Trophoblast cell (in vitro differentiated cells and primary cell): ENCODE measurements around the gene CLTB.
"Not testable (repeated sequence)": the region's sequence is repeated elsewhere in the genome, so short reads cannot be mapped to it uniquely, and the experiment has no call there.

Source experiments
- DNase-seq, 2 donors: peaks; one replicate each; pipeline ENCODE4 v3.0.0-alpha.2; 2016
- H2AFZ ChIP-seq: 2 replicates; pipeline ENCODE4 v1.6.1; 2013; ENCODE audit warnings: low read length, moderate library complexity, mild to moderate bottlenecking; ENCODE audit not compliant: insufficient read depth, poor library complexity
- H2AK5ac ChIP-seq: 2 replicates; pipeline ENCODE4 v1.6.1; 2013; ENCODE audit warnings: mild to moderate bottlenecking, low read length
- H2BK120ac ChIP-seq: 2 replicates; pipeline ENCODE4 v1.6.1; 2013; ENCODE audit warnings: low read length, mild to moderate bottlenecking, moderate library complexity; ENCODE audit not compliant: insufficient read depth, poor library complexity
- H2BK12ac ChIP-seq: 2 replicates; pipeline ENCODE4 v1.6.1; 2013; ENCODE audit warnings: mild to moderate bottlenecking, low read length, moderate library complexity
- H2BK5ac ChIP-seq: 2 replicates; pipeline ENCODE4 v1.6.1; 2013; ENCODE audit warnings: low read length, low read depth, moderate library complexity, mild to moderate bottlenecking; ENCODE audit not compliant: poor library complexity
- H3K14ac ChIP-seq: 2 replicates; pipeline ENCODE4 v1.6.1; 2013; ENCODE audit warnings: mild to moderate bottlenecking, low read length
- H3K18ac ChIP-seq: 2 replicates; pipeline ENCODE4 v1.6.1; 2013; ENCODE audit warnings: mild to moderate bottlenecking, low read length
- H3K23ac ChIP-seq: 2 replicates; pipeline ENCODE4 v1.6.1; 2013; ENCODE audit warnings: low read length
- H3K27ac ChIP-seq: 2 replicates; pipeline ENCODE4 v1.5.1; 2013; ENCODE audit warnings: low read depth, mild to moderate bottlenecking, inconsistent platforms, low read length, moderate library complexity
- H3K27me3 ChIP-seq: 2 replicates; pipeline ENCODE4 v1.6.1; 2013; ENCODE audit warnings: inconsistent platforms, mild to moderate bottlenecking, low read length, moderate library complexity; ENCODE audit not compliant: insufficient read depth
- H3K36me3 ChIP-seq, 2 experiments: 1 replicate in 1 of 2; 2 replicates in 1 of 2; pipeline ENCODE4 v1.6.1; 2013; ENCODE audit warnings: low read length in 2 of 2, mild to moderate bottlenecking in 2 of 2, moderate library complexity in 1 of 2; ENCODE audit not compliant: insufficient read depth in 2 of 2, control insufficient read depth in 1 of 2
- H3K4ac ChIP-seq: 2 replicates; pipeline ENCODE4 v1.6.1; 2013; ENCODE audit warnings: low read depth, mild to moderate bottlenecking, low read length, moderate library complexity
- H3K4me1 ChIP-seq, 2 experiments: 1 replicate in 1 of 2; 2 replicates in 1 of 2; pipeline ENCODE4 v1.6.1; 2013; ENCODE audit warnings: low read length in 2 of 2, mild to moderate bottlenecking in 2 of 2, moderate library complexity in 1 of 2; ENCODE audit not compliant: insufficient read depth in 2 of 2, control insufficient read depth in 1 of 2
- H3K4me2 ChIP-seq: 2 replicates; pipeline ENCODE4 v1.6.1; 2013; ENCODE audit warnings: inconsistent platforms, mild to moderate bottlenecking, low read length, moderate library complexity
- H3K4me3 ChIP-seq: 2 replicates; pipeline ENCODE4 v1.5.1; 2013; ENCODE audit warnings: mild to moderate bottlenecking, low read depth, low read length, inconsistent platforms
- H3K79me1 ChIP-seq: one replicate; pipeline ENCODE4 v1.6.1; 2013; ENCODE audit warnings: low read length
- H3K79me2 ChIP-seq: 2 replicates; pipeline ENCODE4 v1.6.1; 2013; ENCODE audit warnings: low read length, mild to moderate bottlenecking; ENCODE audit not compliant: control insufficient read depth, insufficient read depth, poor library complexity
- H3K9ac ChIP-seq: 2 replicates; pipeline ENCODE4 v1.6.1; 2013; ENCODE audit warnings: mild to moderate bottlenecking, low read length
- H3K9me3 ChIP-seq: 2 replicates; pipeline ENCODE4 v1.6.1; 2013; ENCODE audit warnings: low read depth, mild to moderate bottlenecking, control low read depth, inconsistent platforms, low read length; ENCODE audit not compliant: insufficient read depth
- H4K12ac ChIP-seq: 2 replicates; pipeline ENCODE4 v1.6.1; 2013; ENCODE audit warnings: low read depth, mild to moderate bottlenecking, low read length, moderate library complexity
- H4K8ac ChIP-seq: 2 replicates; pipeline ENCODE4 v1.6.1; 2013; ENCODE audit warnings: low read depth, mild to moderate bottlenecking, low read length, moderate library complexity
- H4K91ac ChIP-seq: one replicate; pipeline ENCODE4 v1.6.1; 2013; ENCODE audit warnings: low read depth, mild to moderate bottlenecking, low read length, moderate library complexity
- WGBS: extraction: QIAGEN DNeasy Blood & Tissue Kit; methylation state at CpG from one replicate; pipeline ENCODE4 v1.1.7; 2013; ENCODE audit warnings: missing lambda C conversion rate; ENCODE audit not compliant: insufficient read length, insufficient coverage; ENCODE audit errors: extremely low coverage; 5-methylcytosine and 5-hydroxymethylcytosine counted together

Gene CLTB

DNA sequence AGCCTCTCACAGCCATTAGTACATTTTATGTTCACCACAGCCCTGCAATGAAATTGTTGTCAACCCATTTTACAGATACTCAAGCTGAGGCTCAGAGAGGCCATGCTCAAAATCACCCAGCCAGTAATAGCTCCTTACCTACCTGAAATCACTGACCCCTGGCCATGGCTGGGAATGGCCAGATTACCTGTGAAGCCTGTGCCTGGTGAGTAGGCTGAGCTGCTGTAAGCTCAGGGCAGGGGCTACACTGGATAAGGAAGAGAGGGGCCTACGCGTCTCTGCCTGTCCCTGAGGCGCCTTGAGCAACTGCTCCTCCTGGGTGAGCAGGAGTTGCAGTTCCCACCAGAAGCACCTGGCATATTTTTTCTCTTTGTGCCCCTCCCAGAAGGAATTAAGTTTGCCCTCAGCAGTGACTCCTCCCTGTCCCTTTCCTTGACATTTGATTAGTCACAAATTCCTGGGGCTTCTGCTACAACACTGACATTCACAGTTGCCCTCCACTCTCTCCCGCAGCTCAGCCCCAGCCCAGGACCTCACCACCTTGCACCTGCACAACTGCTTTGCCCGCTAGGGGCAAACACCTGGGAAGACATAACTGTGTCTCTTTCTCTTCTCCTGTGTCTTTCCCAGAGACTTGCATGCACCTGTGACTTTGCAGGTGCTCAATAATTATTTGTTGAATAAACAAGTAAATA is 5.7 kb downstream of the CLTB start:
- Histone ChIP-seq H3K18ac (no peak overlapping the region), H3K27ac (no peak overlapping the region), H2AFZ (no peak overlapping the region), H3K23ac (no peak overlapping the region), H2AK5ac (no peak overlapping the region), H3K4ac (no peak overlapping the region), H3K27me3 (no peaks in the 10 kb centered on the region), H3K4me2 (no peak overlapping the region), H4K12ac (no peak overlapping the region), H3K9me3 (peaks cover 5% of the 10 kb centered on the region), H3K36me3 (peaks cover 32 to 39% of the 10 kb centered on the region in 2 experiments), H2BK120ac (no peak overlapping the region), H4K91ac (no peak overlapping the region), H2BK12ac (no peak overlapping the region), H3K4me1 (peaks cover 21 to 24% of the 10 kb centered on the region in 2 experiments), H3K79me2 (peaks cover 9% of the 10 kb centered on the region), H3K4me3 (no peak overlapping the region), H3K79me1 (peaks cover 2% of the 10 kb centered on the region), H2BK5ac (no peak overlapping the region), H4K8ac (no peak overlapping the region), H3K9ac (no peak overlapping the region), H3K14ac (no peak overlapping the region)
- no CpG with 5 or more reads among the region's 5 CpGs for WGBS
- peak in 1 of 2 donors; percentile 7 for DNase-seq

DNA sequence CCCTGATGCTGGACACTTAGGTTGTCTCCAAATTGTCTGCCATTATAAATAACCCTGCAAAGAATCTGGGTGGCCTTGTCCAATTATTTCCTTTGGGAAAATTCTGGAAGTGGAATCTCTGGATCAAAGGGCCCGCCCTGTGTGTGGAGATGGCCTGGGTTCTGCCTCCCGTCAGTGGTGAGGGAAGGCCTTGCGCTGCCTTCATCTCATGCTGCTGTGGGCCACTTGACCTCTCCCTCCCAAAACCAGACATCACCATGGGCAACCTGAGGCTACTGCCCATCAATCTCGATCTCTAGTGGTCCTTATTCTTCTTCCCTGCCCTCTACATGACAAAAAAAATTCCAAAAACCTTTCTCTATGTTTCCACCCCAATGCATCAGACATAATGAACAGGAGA is 6.6 kb downstream of the CLTB start:
- Histone ChIP-seq H4K12ac (no peak overlapping the region), H3K27me3 (no peaks in the 10 kb centered on the region)

DNA sequence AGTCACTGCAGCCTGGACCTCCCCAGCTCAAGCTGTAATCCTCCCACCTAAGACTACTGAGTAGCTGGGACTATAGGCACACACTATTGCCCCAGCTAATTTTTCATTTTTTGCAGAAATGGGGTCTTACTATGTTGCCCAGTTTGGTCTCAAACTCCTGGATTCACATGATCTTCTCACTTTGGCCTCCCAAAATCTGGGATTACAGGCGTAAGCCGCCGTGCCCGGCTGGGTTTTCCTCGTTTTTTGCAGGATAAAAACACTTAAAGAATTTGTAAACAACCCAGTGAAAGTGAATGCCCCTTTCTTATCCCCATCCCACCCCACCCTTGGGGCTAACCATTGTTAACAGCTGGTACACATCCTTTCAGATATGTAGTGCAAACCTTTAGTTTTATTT is 7.7 kb downstream of the CLTB start:
- Histone ChIP-seq H3K79me1 (no peaks in the 10 kb centered on the region), H3K4me1 (peaks cover 10 to 11% of the 10 kb centered on the region in 2 experiments), H3K14ac (no peak overlapping the region), H4K8ac (no peak overlapping the region), H3K36me3 (peaks cover 41 to 51% of the 10 kb centered on the region in 2 experiments), H3K9me3 (peaks cover 5% of the 10 kb centered on the region), H4K12ac (no peak overlapping the region), H3K4me3 (no peak overlapping the region), H3K4me2 (no peak overlapping the region), H3K27me3 (no peaks in the 10 kb centered on the region), H3K23ac (no peak overlapping the region), H4K91ac (no peak overlapping the region), H2AK5ac (no peak overlapping the region), H3K9ac (no peak overlapping the region), H2AFZ (no peak overlapping the region), H2BK120ac (no peak overlapping the region), H3K4ac (no peak overlapping the region), H3K79me2 (peaks cover 3% of the 10 kb centered on the region), H3K27ac (no peak overlapping the region), H2BK5ac (no peak overlapping the region), H3K18ac (no peak overlapping the region), H2BK12ac (no peak overlapping the region)
- no CpG with 5 or more reads among the region's 5 CpGs for WGBS
- DNase-seq: no peak

More for the DNA sequence above, 6.6 kb downstream of the CLTB start:
- H3K9me3 ChIP-seq: peaks cover 5% of the 10 kb centered on the region
- no peak overlapping the region for H4K91ac ChIP-seq
- H3K79me2 ChIP-seq: peaks cover 6% of the 10 kb centered on the region
- no peak overlapping the region for H2BK120ac ChIP-seq
- no peak overlapping the region for H3K14ac ChIP-seq
- no peak overlapping the region for H3K18ac ChIP-seq
- no peak overlapping the region for H2AFZ ChIP-seq
- no peak overlapping the region for H3K4ac ChIP-seq
- H2BK5ac ChIP-seq: no peak overlapping the region
- H3K27ac ChIP-seq: no peak overlapping the region
- no peaks in the 10 kb centered on the region for H3K79me1 ChIP-seq
- H3K4me2 ChIP-seq: no peak overlapping the region
- H3K9ac ChIP-seq: no peak overlapping the region
- H4K8ac ChIP-seq: no peak overlapping the region
- H3K4me3 ChIP-seq: no peak overlapping the region
- peaks cover 33 to 44% of the 10 kb centered on the region in 2 experiments for H3K36me3 ChIP-seq
- no peak overlapping the region for H3K23ac ChIP-seq
- no CpG with 5 or more reads among the region's 4 CpGs for WGBS
- no peak overlapping the region for H2BK12ac ChIP-seq
- H2AK5ac ChIP-seq: no peak overlapping the region
- H3K4me1 ChIP-seq: peaks cover 16 to 18% of the 10 kb centered on the region in 2 experiments
- DNase-seq: no peak

DNA sequence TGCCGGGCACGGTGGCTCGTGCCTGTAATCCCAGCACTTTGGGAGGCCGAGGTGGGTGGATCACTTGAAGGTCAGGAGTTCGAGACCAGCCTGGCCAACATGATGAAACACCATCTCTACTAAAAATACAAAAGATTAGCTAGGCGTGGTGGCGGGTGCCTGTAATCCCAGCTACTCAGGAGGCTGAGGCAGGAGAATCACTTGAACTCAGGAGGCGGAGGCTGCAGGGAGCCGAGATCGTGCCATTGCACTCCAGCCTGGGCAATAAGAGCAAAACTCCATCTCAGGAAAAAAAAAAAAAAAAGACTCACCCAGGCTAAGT is 8.1 kb downstream of the CLTB start:
- H3K14ac ChIP-seq, H3K27ac ChIP-seq, H2BK12ac ChIP-seq, H3K79me2 ChIP-seq, H2AFZ ChIP-seq, H3K9ac ChIP-seq, H3K18ac ChIP-seq, H3K9me3 ChIP-seq, DNase-seq, H4K12ac ChIP-seq, H2BK120ac ChIP-seq, H4K91ac ChIP-seq, H3K27me3 ChIP-seq, H4K8ac ChIP-seq, H3K79me1 ChIP-seq, H2AK5ac ChIP-seq, H3K4me3 ChIP-seq, H3K4me1 ChIP-seq, H2BK5ac ChIP-seq, H3K4ac ChIP-seq, H3K4me2 ChIP-seq, H3K23ac ChIP-seq: not testable (repeated sequence)
- peaks cover 42 to 51% of the 10 kb centered on the region in 2 experiments for H3K36me3 ChIP-seq
- no CpG with 5 or more reads among the region's 10 CpGs for WGBS
